HG03442 (cell line): ENCODE results near the gene WDFY4.

Experiments used
- ATAC-seq: cut with Tn5 transposase; IDR thresholded peaks from one replicate; pipeline ENCODE4 v1.9.1; 2021; ENCODE audit warnings: mild to moderate bottlenecking, moderate library complexity; ENCODE audit not compliant: unreplicated experiment

Gene WDFY4

DNA sequence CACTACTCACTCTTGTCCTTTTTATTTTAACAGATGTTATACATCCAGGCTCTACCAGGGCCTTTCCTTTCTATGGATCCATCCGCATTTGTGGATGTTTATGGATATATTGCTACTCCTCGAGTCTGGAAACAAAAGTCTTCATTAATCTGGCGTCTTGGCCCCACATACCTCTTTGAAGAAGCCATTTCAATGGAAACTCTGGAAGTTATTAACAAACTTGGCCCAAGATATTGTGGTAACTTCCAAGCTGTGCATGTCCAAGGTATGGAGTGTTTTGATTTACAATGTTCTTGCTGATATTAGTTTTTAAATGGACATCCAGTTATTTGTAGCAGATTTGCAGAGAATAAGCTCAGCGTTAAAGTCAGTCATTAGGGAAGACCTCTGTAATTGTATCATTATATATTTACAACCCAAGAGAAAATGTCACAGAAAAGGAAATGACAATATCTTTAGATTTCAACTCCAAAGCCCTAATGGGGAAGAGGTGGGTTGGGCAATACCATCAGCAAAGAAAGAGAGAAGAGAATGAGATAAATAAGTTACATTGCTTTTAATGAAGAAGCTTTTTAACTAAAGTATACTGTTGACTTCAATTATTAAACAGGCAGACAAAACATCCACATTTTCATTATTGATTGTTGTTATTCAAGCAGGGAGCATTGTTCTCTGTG lies 102.1 kb downstream of the WDFY4 start:
- ATAC-seq = no peak

DNA sequence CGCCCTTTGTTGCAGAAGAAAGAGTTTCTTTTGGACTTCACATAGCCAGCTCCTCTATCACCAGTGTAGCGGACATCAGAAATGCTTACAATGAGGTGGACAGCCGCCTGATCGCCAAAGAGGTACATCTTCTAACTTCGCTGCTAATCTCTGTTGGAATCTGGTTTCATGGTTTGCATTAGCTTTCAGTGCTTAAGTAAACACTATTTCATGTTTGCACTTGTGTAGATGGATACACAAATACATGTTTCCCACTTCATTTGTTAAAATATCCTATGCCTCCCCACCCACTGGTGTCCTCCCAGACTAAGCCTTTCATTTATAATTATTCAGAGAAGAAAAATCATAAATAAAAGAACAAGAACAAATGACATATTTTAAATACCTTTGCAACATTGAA lies 103.9 kb downstream of the WDFY4 start:
- ATAC-seq = no peak

DNA sequence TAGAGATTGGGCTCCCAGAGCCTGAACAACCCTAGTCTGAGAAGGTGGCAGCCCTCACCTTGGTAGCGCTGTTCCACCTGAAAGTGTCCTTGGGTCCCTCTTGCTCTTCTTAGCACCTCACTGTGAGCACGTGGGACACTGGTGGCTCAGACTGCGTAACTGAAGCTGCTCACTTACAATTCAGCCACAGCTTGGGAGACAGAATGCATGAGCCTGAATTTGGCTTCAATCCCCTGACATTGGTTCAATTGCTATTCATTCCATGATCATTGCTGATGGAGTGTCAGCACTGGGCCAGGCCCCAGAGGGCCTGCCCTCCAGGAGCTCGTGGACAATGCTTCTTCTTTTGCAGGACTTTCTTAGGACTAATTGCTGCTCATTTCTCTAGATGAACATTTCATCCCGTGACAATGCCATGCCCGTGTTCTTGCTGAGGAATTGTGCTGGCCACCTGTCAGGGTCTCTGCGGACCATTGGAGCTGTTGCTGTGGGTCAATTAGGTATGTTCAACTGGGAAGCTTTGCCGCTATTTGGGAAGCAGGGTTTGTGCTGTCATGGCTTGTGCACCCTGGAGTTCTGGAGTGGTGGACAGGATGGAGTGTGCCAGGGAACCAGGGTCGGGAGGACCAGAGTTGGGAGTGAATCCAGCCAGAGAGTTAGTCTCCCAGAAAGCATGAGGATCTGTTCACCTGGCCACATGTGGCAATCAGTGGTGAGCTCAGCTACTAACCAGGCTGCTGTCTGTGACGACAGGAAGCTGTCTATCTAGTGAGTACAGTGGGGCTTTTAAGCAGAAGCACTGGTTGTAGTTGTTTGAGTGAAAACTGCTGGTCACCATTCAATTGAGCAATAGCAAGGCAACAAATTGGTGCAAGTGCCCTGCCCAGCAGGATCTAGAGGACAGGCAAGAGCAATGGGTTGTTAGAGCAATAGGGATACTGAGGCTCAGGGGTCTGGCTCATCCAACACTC lies 105.1 kb downstream of the WDFY4 start:
- ATAC-seq = no peak

DNA sequence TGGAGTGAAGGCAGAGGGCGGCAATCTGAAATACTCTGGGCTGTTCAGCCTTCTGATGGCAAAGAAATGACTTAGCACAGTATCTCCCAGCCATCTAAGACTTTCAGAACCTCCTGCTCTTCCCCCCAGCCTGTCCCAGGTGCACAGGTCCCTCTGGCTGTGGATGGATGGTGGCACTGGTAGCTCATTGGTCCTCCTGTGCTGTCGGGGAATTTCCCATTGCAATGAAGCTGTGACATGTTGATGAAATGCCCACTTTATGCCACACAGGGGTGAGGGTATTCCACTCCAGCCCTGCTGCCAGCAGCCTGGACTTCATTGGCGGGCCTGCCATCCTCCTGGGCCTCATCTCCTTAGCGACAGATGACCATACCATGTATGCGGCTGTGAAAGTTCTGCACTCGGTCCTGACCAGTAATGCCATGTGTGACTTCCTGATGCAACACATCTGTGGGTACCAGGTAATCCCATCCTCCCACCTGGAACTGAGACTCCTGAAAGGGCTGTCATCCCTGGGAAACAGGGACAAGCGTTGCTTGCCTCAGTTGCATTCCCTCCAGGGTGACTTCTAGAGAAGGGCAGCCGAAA lies 105.9 kb downstream of the WDFY4 start:
- ATAC-seq = no peak

DNA sequence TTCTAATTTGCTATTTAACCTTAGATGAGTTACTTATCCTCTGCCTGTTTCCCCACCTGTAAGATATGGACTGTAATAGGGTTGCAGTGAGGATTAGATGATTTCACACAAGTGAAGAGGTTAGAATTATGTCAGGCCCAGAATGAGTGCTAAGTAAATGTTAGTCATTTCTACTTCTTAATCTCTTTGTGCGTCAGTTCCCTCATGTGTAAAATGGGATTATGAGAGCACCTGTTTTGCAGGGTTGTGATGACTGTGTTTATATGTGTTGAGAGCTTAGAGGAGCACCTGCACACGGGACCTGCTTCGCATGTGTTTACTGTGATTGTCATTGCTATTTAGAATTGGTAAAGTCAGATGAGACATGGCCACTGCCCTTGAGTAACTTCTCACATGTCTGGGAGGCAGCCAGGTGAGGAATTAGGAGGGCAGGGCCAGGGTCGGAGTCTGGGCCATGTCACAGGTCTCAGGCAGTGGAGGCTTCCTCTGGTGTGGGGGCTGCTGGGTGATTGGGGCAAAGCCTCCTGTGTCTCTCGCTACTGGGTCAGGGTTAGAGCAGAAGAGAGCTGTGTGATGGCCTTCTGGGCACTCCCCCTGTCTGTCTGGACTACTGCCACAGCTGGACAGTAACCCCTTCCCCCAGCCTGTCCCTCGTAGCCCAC lies 106.7 kb downstream of the WDFY4 start:
- no peak for ATAC-seq

DNA sequence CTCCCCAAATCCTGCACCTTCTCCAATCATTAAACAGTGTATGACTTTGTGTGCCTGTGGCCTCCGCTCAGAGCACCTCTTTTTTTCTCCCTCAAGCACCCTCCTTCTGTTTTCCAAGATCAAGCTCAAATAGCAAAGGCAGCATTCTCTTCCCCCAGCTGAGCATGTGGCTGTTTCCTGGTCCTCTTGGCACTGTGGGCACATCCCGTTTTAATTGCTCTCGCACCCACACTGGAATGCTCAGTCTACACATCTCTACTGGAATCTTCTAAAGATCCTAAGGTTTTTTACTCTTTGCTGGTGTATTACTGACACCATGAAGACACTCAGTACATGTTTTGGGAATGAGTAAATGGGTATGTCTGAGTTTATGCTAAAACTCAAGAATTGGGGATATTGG lies 107.4 kb downstream of the WDFY4 start:
- no peak for ATAC-seq

DNA sequence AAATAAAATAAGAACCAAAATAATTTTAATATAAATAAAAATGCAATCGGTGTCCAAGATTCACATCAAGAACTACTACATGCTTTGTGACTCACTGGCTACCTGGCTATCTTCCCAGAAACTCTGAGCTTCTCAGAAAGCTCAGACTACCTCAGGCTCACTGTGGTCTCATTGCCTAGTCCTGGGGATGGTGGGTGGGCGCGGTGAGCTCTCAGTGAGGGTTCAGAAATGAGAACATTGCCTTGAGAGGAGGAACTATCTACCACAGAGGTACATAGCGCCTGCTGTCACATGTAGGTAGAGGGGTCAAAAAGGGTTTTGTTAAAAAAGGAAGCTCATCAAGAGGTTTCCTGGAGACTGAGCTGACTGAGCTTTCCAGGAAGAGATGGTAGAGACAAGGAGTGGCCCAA lies 108.0 kb downstream of the WDFY4 start:
- no peak for ATAC-seq

DNA sequence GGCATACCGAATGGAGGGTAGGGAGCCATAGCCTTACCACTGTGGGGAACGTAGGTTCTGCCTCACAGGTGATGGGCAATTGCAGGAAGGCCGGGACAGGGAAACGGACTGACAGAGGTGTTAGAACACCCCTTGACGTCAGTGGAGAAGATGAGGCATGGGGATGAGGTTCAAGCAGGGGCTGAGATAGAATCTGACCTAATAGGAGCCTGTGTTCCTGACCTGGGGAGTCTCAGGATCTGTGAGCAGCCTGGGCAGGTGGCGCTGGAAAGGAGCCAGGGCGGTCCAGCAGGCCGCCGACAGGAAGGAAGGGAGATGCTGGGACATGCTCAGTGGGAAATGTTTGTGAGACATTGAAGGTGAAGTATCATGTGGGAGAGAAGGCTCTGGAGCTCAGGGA lies 109.4 kb downstream of the WDFY4 start:
- ATAC-seq = no peak

DNA sequence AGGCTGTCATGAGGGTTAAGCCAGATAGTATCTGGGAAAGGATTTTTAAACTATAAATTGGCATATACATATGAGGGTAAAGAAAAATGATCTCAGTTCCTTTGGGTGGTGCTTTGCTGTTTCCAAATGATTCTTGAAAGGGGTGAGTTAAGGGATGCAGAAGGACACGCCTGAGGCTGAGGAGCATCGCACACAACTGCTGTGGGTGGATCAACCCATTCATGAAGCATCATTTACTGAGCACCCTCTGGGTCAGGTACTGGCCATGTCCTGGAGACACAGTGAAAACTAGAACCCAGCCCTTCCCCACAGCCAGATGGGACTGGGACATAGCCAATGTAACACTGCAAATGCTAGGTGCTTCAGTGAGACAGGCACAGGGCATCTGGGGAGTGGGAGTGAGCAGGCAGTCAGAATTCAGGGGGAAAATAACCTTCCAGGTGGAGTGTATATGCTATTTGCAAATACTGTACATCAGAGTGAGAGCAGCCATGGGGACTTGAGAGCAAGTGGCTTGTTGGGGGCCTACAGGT lies 112.1 kb downstream of the WDFY4 start:
- no peak for ATAC-seq

DNA sequence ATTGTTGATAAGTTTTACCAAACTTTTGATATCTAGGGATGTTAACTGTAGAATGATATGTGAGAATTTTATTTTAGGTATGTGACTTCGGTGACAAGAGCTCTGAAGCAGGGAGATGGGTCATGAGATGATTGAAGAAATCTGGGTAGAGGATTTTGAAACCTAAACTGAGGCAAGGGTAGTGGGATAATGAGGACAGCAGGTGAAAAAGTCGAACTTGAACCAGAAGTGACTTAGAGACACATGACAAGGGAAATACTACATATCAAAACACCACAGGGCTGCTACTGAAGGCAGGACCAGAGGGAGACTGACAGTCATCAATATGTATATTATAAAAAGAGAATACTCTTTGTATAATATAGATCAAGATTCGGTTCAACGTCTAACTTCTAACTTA lies 113.2 kb downstream of the WDFY4 start:
- ATAC-seq = no peak

DNA sequence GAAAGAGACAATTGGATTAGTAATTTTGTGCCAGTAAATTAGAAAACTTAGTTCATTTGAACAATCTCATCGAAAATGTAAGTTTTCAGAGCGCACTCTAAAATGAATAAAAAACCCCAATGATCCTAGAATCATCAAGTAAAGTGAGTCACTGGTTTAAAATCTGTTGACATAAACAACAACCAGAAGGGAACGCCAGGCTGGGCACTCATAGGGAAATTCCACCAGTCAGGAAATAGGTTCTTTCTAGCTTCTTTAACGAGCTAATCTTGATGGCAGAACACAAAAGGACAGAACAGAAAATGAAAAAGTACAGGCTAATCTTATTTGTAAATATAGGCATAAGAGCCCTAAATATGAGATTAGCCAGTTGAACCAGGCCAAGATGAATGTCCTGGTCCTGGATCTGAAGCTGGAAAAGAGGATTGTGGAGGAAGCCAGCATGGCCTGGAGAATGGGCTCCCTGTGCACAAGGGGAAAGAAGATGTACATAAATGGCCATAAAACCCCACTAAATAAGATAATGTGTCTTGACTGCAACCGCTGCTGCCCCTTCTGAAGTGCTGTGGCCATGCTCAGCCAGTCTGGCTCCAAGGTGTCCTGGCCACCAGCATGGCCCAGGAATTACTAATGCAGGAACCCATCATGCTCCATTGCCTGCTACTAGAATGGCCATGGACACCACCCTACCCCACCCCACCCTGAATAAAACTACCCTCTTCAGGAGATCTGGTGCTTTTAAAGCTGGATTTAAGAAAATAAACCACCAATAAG lies 114.0 kb downstream of the WDFY4 start:
- ATAC-seq = no peak

DNA sequence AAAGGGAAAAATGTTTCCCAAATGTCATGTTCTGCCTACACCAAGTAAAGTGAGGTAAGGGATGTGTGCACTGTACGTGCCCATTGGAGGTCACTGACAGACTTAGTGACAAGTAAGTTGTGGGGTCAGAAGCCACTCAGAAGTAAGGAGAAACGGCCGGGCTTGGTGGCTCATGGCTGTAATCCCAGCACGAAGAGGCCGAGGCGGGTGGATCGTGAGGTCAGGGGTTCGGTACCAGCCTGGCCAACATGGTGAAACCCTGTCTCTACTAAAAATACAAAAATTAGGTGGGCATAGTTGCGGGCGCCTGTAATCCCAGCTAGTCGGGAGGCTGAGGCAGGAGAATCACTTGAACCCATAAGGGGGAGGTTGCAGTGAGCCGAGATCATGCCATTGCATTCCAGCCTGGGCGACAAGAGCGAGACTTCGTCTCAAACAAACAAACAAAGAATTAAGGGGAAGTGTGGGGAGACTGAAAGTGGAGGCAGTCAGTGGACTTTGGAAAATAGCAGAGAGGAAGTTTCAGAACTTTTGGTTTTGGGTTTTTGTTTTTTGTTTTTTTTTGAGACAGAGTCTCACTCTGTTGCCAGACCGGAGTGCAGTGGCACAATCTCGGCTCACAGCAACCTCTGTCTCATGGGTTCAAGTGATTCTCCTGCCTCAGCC lies 114.8 kb downstream of the WDFY4 start:
- no peak for ATAC-seq

DNA sequence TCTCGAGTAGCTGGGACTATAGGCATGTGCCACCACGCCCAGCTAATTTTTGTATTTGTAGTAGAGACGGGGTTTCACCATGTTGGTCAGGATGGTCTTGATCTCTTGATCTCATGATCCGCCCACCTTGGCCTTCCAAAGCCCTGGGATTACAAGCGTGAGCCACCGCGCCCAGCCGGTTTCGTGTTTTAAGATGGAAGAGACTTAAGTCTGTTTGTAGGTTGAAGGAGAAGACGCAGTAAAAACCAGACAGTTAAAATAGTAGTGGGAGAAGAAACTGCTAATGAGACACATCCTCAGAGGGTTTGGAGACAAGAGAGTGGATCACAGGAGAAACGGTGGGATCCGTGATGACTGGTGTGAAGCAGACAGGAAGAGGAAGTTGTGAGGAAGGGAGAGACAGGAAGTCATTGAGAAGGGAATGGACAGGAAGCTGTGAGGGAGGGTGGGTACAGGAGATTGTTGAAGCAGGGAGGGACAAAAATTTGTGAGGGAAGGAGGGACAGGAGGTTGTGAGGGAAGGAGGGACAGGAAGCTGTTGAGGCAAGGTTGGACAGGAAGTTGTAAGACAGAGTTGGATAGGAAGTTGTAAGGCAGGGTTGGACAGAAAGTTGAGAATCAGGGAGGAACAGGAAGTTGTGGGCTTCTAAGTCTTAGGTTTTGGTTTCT lies 115.5 kb downstream of the WDFY4 start:
- ATAC-seq = no peak

DNA sequence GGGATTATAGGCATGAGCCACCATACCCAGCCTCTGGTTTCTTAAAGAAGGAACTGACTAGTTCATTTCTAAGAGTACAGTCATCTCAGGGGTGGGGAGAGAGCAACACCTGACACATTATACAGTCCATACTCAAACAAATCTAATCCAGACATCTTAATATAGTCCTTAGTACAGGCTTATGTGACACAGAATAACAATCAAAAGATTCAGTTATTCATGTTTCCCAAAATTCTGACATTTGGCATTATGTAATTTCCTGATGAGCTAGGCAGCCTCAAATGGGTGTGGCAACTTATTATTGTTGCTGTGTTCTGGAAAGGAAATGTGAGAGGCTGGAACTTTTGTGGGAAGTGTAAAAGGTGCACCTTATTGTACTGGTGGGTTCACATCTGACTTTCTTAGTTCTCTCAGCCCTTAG lies 116.3 kb downstream of the WDFY4 start:
- no peak for ATAC-seq

DNA sequence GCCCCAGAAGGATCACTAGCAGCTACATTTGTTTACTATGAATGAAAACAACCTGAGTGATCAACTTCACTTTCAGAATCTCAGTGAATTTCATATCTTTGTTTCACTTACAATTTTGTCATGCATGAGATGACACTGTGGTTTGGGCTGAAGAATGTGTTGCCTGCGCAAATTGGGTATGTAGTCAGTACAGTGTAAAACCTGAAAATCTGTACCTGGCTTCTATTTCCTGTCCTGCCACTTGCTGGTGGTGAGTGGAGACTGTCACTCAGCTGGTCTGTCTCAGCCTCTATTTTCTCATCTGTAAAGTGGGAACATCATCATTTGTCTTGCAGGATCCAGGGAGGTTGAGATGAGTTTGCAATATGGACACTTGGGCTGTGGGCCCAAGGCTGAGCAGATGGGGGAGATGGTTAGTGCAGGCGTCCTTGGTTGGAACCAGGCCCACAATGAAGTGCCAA lies 118.0 kb downstream of the WDFY4 start:
- ATAC-seq = peak; percentile 88

DNA sequence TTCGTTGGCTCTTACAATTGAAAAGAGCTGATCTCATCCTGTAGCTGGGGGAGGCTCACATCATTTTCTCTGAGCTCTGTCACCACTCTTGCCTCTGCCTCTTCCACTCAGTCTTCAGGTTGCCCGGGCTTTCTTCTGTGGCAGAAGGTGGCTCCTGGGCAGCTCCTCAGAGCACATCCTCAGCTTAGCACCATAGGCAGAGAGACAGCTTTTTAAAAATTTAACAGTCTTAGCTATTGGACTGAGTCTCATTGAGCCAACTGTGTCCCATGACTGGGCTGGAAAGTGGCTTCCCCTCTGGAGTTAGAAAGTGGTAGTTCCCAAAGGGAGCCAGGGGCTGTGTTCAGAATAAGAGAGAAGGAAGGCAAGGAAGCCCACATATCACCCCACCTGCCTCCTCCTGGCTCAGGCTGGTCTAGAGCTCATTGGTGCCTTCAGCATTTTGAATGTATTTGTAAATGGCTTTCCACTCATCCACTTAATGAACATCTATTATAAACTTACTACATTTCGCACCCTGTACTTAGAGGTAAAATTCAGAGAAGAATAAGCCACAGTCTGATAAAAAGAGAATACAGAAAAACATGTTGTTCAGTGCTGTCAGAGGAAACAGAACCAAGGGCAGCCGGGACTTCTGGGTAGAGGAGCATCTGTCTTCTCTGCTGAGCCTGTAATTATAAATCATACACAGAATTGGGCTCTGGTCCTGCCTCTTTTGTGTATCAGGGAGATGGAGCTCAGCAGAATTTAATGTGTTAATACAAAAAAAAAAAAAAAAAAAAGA lies 119.3 kb downstream of the WDFY4 start:
- no peak for ATAC-seq

DNA sequence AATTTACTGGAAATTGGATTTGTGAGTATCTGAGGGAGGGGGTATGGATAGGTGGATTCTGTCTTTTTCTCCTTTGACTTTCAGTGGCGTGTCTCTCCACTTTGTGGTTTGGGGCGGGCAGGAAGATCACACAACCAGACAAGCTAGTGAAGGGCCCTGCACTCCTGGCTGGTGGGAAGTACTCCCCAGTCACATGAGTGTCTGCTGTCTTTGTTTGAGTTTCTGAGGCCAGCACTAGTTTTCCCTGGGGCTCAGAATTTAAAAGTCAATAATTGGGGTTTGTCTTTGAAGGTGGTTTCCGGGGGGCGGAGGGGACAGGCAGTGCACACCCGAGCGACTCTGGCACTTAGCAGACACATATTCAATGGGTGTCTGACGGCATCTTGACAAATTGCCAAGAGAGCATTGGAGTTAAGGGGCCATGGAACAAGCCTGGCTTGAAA lies 120.1 kb downstream of the WDFY4 start:
- peak; percentile 34 for ATAC-seq

DNA sequence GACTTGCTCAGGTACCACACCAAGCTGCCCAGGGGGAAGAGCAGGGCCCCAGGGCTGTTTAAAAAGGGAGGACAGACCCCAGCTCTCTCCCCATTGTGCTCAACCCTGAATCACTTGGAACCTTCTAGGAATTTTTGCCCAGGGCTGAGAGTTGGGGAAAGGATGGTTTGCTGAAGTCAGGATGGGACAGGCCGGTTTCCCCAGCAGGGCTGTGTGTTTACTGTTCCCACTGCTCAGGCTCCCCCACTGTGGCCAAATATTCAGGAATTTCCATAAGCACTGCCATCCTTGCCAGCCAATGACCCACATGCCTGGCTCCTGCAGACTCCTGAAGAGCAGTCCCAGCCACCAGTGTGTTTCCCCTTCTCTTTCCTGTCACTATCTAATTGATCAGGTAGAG lies 120.7 kb downstream of the WDFY4 start:
- no peak for ATAC-seq
